Endothelial cell (in vitro differentiated cells): ENCODE data around the gene CDRT15L2. TPM values are rescaled to one million over a fixed set of nuclear protein-coding genes. Genes with fewer than 3 reads are reported as not detected.
A peak's percentile ranks its signal among the peaks of the same experiment; 100 is the strongest.
"Not testable (repeated sequence)": the region's sequence is repeated elsewhere in the genome, so short reads cannot be mapped to it uniquely, and the experiment has no call there.

Source experiments
- DNase-seq: peaks from one replicate; pipeline ENCODE4 v3.0.0; 2021; ENCODE audit warnings: low spot score
- H3K27ac Mint-ChIP-seq: one replicate; pipeline ENCODE4 v1.8.0; 2021; ENCODE audit warnings: mixed read lengths, inconsistent platforms; ENCODE audit not compliant: unreplicated experiment
- H3K27me3 Mint-ChIP-seq: one replicate; pipeline ENCODE4 v1.8.0; 2021; ENCODE audit warnings: mild to moderate bottlenecking, moderate library complexity, mixed read lengths, inconsistent platforms; ENCODE audit not compliant: unreplicated experiment
- H3K36me3 Mint-ChIP-seq: one replicate; pipeline ENCODE4 v1.8.0; 2021; ENCODE audit warnings: mild to moderate bottlenecking, low read depth, mixed read lengths, inconsistent platforms; ENCODE audit not compliant: unreplicated experiment
- H3K4me1 Mint-ChIP-seq: one replicate; pipeline ENCODE4 v1.8.0; 2021; ENCODE audit warnings: mild to moderate bottlenecking, mixed read lengths, inconsistent platforms; ENCODE audit not compliant: unreplicated experiment
- H3K4me3 Mint-ChIP-seq: one replicate; pipeline ENCODE4 v1.8.0; 2021; ENCODE audit warnings: mild to moderate bottlenecking, mixed read lengths, inconsistent platforms; ENCODE audit not compliant: unreplicated experiment
- H3K9me3 Mint-ChIP-seq: one replicate; pipeline ENCODE4 v1.8.0; 2021; ENCODE audit warnings: mixed read lengths, inconsistent platforms; ENCODE audit not compliant: unreplicated experiment
- total RNA-seq: library from RNA; stranded (reverse); fragmentation: NEBNext Ultra II Directional; extraction: Animal tissue kit (Norgen Biotek cat#: 25700); gene quantifications from one replicate; pipeline ENCODE4 v1.2.1, GENCODE V29; 2021; ENCODE audit not compliant: unreplicated experiment
- TF ChIP-seq, protein P1 (sequence below): fragments of 200-600 bp; sonication (generic); IDR thresholded peaks from one replicate; pipeline ENCODE4 v1.5.0; 2021; ENCODE audit warnings: antibody characterized with exemption; ENCODE audit not compliant: unreplicated experiment

Gene CDRT15L2
- total RNA-seq, 1 donor from 2014 or later, result not detected

DNA sequence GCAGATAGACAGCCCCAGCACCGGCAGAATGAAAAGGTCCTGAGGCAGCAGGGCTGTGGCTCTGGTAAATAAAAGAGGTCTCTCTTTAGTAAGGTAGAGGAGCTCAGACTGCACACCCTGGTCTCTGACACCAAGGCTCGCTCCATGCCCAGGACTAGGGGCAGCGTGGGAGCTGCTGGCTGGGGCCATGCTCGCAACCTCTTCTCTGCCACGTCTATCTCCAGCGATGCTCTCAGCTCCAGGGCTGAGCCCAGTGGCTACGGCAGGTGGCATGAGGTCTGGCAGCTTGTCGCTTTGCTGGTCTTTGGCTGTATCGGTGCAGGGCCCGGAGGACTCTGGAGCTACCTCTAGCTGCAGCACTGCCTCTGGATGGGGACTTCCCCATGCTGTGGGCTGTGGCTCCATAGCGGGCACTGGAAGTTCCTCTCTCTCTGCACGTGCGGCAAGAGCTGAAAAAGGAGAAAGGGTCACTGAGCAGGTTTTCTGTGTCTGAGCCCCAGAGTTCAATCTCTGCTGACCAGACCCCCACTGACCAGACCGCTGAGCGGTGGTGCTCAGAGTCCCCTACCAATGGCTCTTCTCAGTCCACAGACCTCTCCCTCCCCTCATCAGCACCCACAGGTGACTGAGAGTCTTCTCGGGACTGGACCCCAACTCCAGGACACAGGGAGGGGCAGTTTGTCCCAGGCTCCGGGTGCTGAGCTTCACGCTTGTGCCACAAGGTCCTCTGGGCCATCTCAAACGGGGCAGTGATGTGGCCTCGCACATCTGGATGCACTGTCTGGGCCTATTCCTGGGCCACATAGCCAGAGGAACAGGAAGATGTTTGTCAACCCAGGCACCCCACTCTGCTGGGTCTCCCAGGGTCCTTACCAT, 24.2 kb upstream of the CDRT15L2 start:
- not testable (repeated sequence) for H3K9me3 Mint-ChIP-seq, H3K36me3 Mint-ChIP-seq, H3K4me1 Mint-ChIP-seq, H3K27ac Mint-ChIP-seq, H3K27me3 Mint-ChIP-seq, DNase-seq, H3K4me3 Mint-ChIP-seq

DNA sequence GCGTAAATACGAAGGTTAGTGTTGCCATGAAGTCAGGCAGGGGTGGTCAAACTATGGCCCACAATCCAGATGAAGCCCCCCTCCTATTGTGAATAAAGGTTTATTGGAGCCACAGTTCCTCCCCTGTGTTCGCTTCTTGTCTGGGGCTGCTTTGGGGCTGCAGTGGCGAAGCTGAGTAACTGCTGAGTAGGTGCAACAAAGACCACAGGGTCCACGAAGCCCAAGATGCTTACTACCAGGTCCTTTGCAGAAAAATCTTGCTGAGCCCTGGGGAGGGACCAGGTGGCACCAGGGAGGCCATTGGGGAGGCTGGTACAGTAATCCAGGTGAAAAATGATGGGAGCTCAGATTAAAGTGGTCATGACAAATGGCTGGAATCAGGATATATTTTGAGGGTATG, 21.4 kb upstream of the CDRT15L2 start:
- not testable (repeated sequence) for H3K27ac Mint-ChIP-seq, H3K27me3 Mint-ChIP-seq, H3K4me3 Mint-ChIP-seq, H3K9me3 Mint-ChIP-seq, H3K4me1 Mint-ChIP-seq, H3K36me3 Mint-ChIP-seq, DNase-seq

DNA sequence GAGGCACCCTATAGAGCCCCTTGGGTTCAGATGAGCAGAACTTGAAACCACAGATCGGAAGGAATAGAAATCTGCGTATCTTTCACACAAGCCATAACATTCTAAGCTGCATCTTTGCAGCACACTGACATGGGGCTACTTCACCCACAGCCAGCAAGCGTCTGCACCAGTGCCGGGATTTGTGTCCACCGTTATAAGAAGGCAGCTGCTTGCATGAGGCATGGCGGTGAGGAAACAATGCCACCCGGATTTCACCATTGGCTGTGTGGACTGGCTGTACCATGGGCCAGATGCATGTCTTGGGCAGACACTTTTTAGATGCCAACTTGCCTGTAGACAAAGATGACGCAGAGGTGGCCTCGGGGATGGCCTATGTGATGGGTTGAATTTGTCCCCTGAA, 20.5 kb upstream of the CDRT15L2 start:
- not testable (repeated sequence) for H3K27me3 Mint-ChIP-seq, H3K9me3 Mint-ChIP-seq, H3K4me3 Mint-ChIP-seq, H3K36me3 Mint-ChIP-seq, H3K4me1 Mint-ChIP-seq, H3K27ac Mint-ChIP-seq, DNase-seq

DNA sequence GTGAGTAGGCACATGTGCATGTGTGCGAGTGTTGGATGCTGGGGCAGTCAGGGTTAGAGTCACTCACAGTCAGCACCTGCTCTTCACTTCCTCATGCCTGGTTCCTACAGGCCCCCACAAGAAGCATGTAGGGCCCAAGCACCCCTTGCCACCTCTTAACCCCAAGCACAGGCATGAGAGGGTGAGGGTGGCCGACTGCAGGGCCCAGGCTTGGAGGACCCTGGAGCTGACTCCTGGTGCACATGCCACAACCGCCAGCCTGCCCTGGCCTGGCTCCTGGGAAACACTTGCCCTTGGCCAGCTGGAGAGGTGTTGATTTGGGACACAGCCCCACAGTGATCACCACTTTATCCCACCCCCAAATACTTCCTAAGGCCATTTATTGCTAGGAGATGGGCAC, 16.9 kb upstream of the CDRT15L2 start:
- Mint-ChIP-seq H3K4me3 (no peak overlapping the region), H3K27me3 (peaks cover 5% of the 10 kb centered on the region), H3K4me1 (no peaks in the 10 kb centered on the region), H3K36me3 (peaks cover 4% of the 10 kb centered on the region), H3K27ac (no peak overlapping the region), H3K9me3 (no peaks in the 10 kb centered on the region)
- no peak for DNase-seq
- TF ChIP-seq, protein P1, sequence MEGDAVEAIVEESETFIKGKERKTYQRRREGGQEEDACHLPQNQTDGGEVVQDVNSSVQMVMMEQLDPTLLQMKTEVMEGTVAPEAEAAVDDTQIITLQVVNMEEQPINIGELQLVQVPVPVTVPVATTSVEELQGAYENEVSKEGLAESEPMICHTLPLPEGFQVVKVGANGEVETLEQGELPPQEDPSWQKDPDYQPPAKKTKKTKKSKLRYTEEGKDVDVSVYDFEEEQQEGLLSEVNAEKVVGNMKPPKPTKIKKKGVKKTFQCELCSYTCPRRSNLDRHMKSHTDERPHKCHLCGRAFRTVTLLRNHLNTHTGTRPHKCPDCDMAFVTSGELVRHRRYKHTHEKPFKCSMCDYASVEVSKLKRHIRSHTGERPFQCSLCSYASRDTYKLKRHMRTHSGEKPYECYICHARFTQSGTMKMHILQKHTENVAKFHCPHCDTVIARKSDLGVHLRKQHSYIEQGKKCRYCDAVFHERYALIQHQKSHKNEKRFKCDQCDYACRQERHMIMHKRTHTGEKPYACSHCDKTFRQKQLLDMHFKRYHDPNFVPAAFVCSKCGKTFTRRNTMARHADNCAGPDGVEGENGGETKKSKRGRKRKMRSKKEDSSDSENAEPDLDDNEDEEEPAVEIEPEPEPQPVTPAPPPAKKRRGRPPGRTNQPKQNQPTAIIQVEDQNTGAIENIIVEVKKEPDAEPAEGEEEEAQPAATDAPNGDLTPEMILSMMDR, result no peak

DNA sequence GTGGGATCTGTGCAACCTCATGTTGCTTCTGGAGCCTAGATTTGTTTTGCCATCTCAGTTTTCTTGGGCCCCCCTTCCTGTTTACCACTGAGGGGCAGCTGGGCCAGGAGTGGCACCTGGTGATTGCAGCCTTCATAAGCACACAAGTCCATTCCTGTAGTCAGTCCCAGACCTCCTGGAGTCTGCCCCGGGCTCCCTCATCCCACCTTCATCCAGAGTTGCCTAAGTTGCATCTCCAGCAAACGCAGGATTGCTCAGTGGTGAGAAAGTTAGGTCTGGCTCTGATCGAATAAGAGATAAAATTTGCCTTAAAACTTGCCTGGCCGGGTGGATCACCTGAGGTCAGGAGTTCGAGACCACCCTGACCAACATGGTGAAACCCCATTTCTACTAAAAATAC, 14.3 kb upstream of the CDRT15L2 start:
- not testable (repeated sequence) for H3K27me3 Mint-ChIP-seq, DNase-seq, H3K27ac Mint-ChIP-seq, H3K4me1 Mint-ChIP-seq, H3K36me3 Mint-ChIP-seq, H3K9me3 Mint-ChIP-seq, H3K4me3 Mint-ChIP-seq

DNA sequence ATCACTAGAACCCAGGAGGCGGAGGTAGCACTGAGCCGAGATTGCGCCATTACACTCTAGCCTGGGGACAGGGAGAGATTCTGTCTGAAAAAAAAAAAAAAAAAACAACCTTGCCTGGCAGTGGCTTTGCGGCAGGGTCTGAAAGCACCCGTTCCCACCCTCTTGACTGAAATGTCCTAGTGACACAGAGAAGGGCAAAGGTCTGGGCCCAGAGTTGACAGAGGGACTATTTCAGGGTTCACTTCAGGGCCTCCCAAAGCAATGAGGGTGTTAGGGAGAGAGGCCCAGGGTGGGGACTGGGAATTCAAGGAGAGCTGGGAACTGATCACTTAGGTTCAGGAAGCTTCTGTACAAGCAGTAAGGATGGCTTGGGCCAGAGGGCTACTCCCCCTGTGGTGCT, 13.8 kb upstream of the CDRT15L2 start:
- peaks cover 3% of the 10 kb centered on the region for H3K27me3 Mint-ChIP-seq

DNA sequence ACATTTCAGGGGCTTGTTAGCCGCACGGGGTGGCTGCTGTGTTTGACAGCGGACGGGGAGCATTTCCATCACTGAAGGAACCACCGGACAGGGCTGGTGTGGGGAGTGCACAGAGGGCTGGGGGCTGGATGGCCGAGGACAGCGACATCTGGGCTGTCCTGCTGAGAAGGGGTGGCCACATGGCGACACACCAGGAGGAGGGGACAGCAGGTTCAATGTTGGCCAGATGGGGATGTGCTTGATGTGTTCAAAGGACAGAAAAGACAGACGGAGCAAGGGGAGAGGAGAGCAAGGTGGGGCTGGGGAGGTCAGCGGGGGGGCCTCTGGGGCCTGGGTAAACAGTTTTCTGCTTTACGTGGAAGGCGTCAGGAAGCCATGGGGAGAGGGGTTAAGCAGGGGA, 12.8 kb upstream of the CDRT15L2 start:
- not testable (repeated sequence) for H3K36me3 Mint-ChIP-seq, DNase-seq, H3K4me3 Mint-ChIP-seq, H3K4me1 Mint-ChIP-seq, H3K27ac Mint-ChIP-seq, H3K27me3 Mint-ChIP-seq, H3K9me3 Mint-ChIP-seq

More for the DNA sequence above, 13.8 kb upstream of the CDRT15L2 start:
- no peak for DNase-seq
- Mint-ChIP-seq H3K4me1 (no peaks in the 10 kb centered on the region), H3K9me3 (no peaks in the 10 kb centered on the region), H3K4me3 (no peak overlapping the region), H3K36me3 (peaks cover 4% of the 10 kb centered on the region), H3K27ac (no peak overlapping the region)
- TF ChIP-seq, protein P1, result no peak

DNA sequence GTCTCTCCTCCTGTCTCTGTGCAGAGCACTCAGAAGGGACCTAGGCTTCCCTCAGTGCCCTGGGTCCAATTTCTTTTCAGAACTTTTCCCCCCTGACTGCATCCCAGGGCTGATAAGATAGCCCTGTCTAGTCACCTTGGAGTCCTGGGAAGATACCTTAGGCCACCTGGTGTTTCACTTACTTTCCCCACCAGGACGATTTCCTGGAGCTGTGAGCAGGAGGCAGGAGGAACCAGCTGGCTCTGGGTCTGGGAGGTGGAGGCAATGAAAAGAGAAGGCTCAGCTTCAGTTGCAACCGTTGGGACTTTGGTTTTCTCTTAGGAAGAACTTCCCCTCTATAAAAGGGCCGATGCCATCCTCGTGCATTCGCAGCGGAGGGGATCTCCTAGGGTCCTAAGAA, 12.1 kb upstream of the CDRT15L2 start:
- H3K9me3 Mint-ChIP-seq, H3K36me3 Mint-ChIP-seq, H3K4me3 Mint-ChIP-seq, DNase-seq, H3K27me3 Mint-ChIP-seq, H3K27ac Mint-ChIP-seq, H3K4me1 Mint-ChIP-seq: not testable (repeated sequence)

DNA sequence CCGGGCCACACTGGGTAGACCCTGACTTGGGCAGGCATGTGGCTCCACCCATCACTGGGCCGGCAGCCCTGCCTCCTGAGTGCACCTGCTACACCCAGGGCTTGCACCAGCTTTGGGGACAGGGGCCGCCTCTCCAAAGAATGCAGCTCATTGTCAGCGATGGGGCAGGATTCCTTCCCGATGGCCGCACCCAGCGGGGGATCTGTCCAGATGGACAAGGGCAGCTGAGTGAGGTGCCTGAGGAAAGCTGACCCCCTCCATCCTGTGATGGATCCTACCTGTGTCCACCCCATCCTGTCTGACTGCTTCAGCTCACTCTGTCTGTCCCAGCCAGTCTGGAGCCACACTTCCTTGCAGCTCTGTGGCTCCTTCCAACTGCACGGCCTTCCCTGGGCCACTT, 10.9 kb upstream of the CDRT15L2 start:
- not testable (repeated sequence) for H3K27me3 Mint-ChIP-seq, H3K36me3 Mint-ChIP-seq, H3K9me3 Mint-ChIP-seq, DNase-seq, H3K4me3 Mint-ChIP-seq, H3K4me1 Mint-ChIP-seq
- H3K27ac Mint-ChIP-seq, result peak overlapping the region; percentile 64

DNA sequence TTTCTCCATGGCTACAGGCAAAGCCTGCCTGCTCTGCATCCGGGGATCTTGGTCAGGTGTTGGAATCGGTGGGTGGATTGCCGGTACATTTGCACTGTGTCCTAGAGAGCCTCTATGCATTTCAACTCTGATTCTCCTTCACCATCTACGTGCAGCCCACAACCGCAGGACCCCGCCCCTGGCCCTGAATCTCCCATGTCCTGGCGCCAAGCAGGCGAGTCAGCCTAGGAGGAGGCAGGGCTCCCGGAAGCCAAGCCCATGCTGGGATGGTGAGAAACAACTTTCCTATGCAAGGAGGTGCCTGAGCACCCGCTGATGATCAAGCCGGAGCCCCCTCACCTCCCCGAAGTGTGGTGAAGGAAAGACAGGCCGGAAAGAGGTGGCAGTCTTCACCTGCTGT, 7.9 kb upstream of the CDRT15L2 start:
- not testable (repeated sequence) for H3K4me3 Mint-ChIP-seq, H3K27ac Mint-ChIP-seq, H3K27me3 Mint-ChIP-seq, H3K4me1 Mint-ChIP-seq, H3K9me3 Mint-ChIP-seq, DNase-seq, H3K36me3 Mint-ChIP-seq
